ENCODE results near the gene CLTB.
A peak's percentile ranks its signal among the peaks of the same experiment; 100 is the strongest.

Gene CLTB

DNA sequence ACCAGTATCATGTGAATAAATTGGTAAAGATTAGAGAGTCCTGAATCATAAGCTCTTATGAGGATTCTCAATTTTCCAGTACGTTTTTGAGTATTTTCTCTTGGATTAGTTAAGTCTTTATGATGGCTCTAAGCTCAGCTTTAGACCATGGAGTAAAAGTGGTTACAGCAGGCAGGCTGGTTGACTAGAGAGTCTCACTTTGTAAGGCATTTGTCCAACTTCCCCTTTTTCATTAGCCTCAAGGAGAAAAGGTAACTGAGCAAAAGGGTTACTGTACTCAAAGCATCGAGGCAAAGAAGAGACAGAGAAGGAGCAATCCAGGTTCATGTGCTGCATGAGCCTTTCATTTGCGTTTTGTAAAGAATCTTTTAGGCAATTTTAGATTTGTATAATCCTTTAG lies 36.5 kb downstream of the CLTB start:
- no peak for DNase-seq

DNA sequence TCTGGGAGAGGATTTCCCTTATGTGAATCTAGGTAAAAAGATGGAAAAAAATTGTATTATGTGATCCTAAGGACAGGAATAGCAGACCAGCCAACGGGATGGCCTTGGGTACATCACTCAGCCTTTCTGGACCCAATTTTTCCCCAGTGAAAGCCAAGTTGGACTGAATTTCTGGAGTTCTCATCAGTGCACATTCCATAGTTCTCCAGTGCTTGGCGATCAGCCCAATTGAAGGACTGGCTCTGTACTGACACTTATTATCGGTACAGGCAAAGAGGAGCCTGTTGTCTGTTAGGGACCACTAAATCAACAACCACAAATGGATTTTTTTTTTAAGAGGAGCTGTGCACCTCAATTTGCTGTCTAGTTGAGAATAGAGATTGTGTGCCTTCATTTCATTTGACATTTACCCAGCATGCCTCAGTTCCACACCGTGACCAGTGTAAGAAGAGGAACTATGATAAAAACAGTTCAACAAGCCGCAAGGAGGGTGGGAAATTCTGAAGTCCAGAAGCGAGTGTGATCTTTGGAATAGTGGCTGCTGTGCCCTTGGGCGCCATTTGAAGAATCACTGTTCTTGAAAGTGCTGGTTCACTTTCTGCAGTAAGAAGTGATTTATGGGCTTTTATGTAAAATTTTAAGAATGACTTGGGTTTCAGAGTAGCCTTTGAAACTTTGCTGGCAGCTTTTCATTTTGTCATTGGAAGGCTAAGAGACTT lies 43.1 kb downstream of the CLTB start:
- DNase-seq: no peak

GRCh38 chr5:176371621-176372539 lies 44.5 kb downstream of the CLTB start:
- DNase-seq: no peak

DNA sequence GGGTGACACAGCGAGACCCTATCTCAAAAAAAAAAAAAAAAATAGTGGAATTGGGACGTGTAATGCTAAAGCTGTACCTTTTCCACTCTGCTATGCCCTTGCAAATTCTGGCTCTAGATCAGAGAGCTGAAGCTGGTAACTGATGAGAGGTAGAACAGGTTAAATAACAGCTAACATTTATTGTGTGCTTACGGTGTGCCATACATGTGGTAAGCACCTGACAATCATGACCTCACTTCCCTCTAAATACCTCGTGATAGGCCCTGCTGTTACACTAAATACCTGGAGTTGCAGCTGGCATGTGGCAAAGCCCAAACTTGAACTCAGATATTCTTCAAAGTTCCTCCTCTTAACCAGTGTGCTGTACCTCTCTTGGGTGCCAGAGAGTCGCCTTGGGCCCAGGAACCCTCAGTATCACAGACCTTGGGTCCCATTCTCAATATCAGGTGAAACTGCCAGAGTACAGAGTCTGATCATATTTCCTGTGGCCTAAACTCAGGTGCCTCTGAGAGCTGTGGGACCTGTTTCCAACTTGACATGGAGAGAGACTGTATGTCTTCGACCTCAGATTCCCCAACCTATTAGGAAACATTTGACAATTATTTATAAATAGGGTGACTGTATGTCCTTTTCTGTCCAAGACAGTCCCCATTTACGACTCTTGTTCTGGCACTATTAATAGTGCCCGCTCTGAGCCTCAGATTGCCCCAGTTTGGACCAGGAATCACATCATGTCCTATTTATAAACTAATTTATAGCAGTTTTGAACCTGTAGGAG lies 46.2 kb downstream of the CLTB start:
- DNase-seq: no peak

DNA sequence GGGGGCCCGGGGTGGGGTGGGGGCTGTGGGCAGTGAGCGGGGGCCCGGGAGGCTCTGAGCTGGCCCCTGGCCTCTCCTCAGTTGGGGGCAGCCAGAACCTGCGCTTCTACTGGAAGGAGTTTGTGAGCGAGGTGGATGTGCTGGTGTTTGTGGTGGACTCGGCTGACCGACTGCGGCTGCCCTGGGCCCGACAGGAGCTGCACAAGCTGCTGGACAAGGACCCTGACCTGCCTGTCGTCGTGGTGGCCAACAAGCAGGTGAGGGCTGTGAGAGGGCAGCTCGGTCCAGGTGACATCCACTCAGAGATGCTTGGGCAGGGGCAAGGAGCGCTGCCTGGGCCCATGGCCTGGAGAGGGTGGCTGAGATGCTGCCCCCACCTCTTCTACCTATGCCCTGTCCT lies 47.6 kb downstream of the CLTB start:
- DNase-seq: no peak

- DNase-seq: no peak
Measured at GRCh38 chr5:176366232-176366894, 50.0 kb downstream of the CLTB start.

GRCh38 chr5:176365351-176366231 lies 50.7 kb downstream of the CLTB start, which contains the start of gene ARL10:
Gene ARL10 (plus strand): TSS chr5:176365487. CDS start chr5:176365564, 77 bp downstream.
- DNase-seq: no peak

DNA sequence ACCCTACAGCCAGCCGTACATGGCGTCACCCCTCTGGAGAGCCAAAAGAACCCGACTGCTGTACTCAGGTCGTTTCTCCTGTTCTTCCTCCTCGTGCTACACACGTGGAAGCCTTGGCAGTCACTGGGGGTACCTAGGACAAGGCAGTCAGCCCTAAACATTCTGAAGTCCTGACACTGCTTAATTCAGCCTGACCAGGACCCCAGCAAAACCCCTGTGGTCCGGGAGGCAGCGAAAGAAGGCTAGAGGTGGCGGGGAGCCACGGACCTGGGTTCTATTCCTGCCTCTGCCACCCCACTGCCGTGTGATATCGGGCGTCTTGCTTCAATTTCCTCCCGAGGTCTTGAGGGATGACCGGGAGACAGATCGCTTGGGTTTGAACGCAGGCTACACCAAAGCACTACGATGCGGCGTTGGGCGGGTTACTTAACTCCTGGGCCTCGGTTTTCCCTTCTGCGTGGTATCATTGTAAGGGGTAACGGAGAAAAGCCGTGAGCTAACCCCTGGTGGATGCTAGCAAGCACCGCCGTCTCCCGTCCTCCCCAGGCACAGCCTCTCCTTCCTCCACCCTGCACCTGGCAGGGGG lies 51.5 kb downstream of the CLTB start:
- no peak for DNase-seq

- no peak for DNase-seq
Measured at GRCh38 chr5:176362233-176362490, 54.2 kb downstream of the CLTB start.

DNA sequence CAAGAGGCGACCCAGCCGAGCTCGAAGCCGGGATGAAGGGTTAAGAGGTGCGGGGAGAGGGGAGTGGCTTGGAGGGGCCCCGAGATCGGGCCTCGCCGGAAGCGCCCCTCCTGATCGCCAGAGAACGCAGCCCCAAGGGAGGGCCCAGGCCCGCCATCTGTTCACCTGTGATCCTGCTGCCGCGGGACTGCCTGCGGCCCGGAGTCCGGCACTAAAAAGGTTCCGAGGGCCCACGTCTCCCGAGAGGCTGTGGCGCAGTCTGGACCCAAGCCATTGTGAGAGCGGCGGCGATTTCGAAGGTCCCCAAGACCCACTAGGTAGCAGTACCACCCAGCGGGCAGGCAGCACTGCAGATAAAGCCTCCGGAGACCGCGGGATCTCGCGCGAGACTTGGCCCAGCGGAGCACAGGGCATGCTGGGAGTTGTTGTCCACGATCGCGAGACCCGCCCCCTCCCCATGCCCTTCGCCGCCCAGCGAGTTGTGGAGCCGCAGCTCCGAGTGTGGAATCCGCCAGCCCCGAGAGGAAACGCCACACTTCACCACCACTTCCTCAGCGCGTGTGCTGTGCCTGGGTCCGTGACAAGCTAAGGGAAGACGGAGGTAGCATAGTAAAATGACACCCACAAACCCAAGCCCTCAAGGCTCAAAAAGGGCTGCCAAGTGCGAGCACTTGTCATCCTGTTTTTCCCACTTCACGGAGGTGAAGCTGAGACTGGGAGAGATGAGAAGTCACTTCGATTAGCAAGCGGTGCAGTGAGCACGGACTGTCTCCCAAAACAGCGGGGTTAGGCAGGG lies 54.7 kb downstream of the CLTB start, which contains the start of gene KIAA1191:
KIAA1191 (minus strand) TSS at position 328 of the 796 bp plus-strand sequence. CDS start 2,256 bp downstream, outside the sequence.
- peak; percentile 56 for DNase-seq

GRCh38 chr5:176360894-176361436 lies 55.4 kb downstream of the CLTB start:
- DNase-seq: no peak

DNA sequence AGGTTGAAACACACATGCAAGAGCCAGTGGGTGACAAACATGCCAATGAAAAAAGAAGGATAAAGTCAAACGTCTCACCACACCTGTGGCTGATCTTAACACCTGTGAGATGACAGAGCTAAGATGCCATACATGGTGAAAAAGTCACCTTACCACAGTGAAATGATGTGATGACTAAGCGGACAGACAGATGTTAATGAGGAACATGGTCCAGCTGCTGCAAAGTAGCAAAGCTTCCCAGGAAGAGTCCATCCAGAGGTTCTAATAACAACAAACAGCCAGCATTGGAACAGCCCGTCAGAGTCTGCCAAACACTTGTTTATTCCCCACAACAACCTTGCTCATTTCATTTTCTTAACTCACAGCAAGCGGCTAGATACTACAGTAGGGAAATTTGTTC lies 56.7 kb downstream of the CLTB start:
- DNase-seq: no peak

DNA sequence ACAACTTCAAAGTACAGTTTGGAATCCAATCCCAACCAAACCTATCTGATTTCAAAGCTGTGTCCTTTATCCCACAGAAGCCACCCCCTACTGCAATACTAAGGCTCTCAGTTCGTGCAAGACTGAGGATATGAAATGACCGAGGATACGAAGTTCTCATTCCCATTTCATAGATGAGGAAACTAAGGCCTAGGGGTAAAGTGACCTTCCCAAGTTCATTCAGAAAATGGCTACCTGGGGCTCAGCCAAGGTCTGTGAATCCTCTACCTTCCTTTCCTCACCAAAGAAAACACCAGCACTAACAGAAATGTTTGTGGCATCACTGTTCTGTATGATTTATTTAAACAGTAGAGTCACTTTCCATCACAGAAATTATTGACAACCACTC lies 60.2 kb downstream of the CLTB start:
- no peak for DNase-seq

GRCh38 chr5:176355400-176356178 lies 60.8 kb downstream of the CLTB start:
- DNase-seq: no peak

- no peak for DNase-seq
Measured at GRCh38 chr5:176353533-176353932, 62.8 kb downstream of the CLTB start.

GRCh38 chr5:176352116-176352878 lies 64.0 kb downstream of the CLTB start:
- DNase-seq: no peak

- no peak for DNase-seq
Measured at GRCh38 chr5:176350416-176350815, 65.9 kb downstream of the CLTB start.

DNA sequence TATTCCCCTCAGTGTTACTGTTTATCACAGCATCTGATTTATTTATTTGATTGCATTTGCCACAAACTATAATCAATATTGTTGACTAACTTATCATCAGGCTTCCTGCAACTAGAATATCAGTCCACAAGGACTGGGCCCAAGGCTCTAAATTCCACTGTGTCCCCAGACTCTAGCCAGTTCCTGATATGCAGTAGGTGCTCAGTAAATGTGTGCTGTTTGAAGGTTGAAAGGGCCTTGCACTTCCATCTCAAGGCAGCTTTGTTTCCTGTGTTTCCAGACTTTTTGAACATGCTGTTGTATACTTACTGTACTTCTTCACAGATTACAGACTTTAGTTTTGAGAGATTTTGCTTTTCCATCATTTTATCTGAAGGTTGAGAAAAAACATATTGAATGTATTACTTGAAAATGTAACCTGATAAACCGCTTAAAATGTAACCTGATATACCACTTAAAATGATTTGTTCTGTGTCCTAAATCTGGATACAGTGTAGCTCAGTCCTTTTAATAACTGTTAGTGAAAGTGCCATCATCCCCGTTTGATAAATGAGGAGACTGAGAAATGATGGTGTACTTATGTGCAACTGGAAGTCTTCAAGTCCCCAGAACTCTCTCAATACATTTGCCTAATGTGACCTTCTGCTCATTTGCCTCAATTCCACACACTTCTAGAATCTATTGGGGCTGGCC lies 73.4 kb downstream of the CLTB start:
- no peak for DNase-seq
